Astrocyte (in vitro differentiated cells and primary cell): ENCODE data around the gene TEX36. TPM values are rescaled to one million over a fixed set of nuclear protein-coding genes. Genes with fewer than 3 reads are reported as not detected.
A peak's percentile ranks its signal among the peaks of the same experiment; 100 is the strongest.

Source experiments
- DNase-seq: peaks from one replicate; pipeline ENCODE4 v3.0.0-alpha.2; 2010; ENCODE audit warnings: low read depth
- FAIRE-seq: peaks from 2 replicates; lab custom pipeline; 2011; peaks lifted over from hg19 to GRCh38; lab: Jason Lieb, UNC
- H2AFZ ChIP-seq: 2 replicates; pipeline ENCODE4 v1.6.0; 2012; ENCODE audit warnings: low read depth, low read length, inconsistent platforms
- H3K27ac ChIP-seq: 2 replicates; pipeline ENCODE4 v1.5.1; 2011; ENCODE audit warnings: low read depth, low read length, inconsistent platforms
- H3K27me3 ChIP-seq: 2 replicates; pipeline ENCODE4 v1.6.0; 2011; ENCODE audit warnings: low read length, inconsistent platforms; ENCODE audit not compliant: insufficient read depth
- H3K36me3 ChIP-seq: 2 replicates; pipeline ENCODE4 v1.5.1; 2011; ENCODE audit warnings: low read length, inconsistent platforms; ENCODE audit not compliant: insufficient read depth
- H3K4me1 ChIP-seq: 2 replicates; pipeline ENCODE4 v1.5.1; 2011; ENCODE audit warnings: low read length, inconsistent platforms; ENCODE audit not compliant: insufficient read depth
- H3K4me2 ChIP-seq: 2 replicates; pipeline ENCODE4 v1.6.0; 2012; ENCODE audit warnings: low read length, inconsistent platforms
- H3K4me3 ChIP-seq: 2 replicates; pipeline ENCODE4 v1.5.1; 2011; ENCODE audit warnings: low read depth, mild to moderate bottlenecking, low read length, inconsistent platforms; ENCODE audit not compliant: insufficient read depth
- H3K79me2 ChIP-seq: 2 replicates; pipeline ENCODE4 v1.6.0; 2012; ENCODE audit warnings: mild to moderate bottlenecking, low read length, inconsistent platforms; ENCODE audit not compliant: insufficient read depth
- H3K9ac ChIP-seq: 2 replicates; pipeline ENCODE4 v1.6.0; 2012; ENCODE audit warnings: mild to moderate bottlenecking, low read length, inconsistent platforms
- H3K9me3 ChIP-seq: 2 replicates; pipeline ENCODE4 v1.5.1; 2012; ENCODE audit warnings: low read depth, mild to moderate bottlenecking, low read length, inconsistent platforms; ENCODE audit not compliant: insufficient read depth
- H4K20me1 ChIP-seq: 2 replicates; pipeline ENCODE4 v1.6.0; 2012; ENCODE audit warnings: low read length, inconsistent platforms; ENCODE audit not compliant: insufficient read depth
- H3K27ac Mint-ChIP-seq: one replicate; pipeline ENCODE4 v1.8.0; 2021; ENCODE audit warnings: mild to moderate bottlenecking, mixed read lengths; ENCODE audit not compliant: unreplicated experiment
- H3K27me3 Mint-ChIP-seq: one replicate; pipeline ENCODE4 v1.8.0; 2021; ENCODE audit warnings: low read depth, mixed read lengths; ENCODE audit not compliant: unreplicated experiment
- H3K36me3 Mint-ChIP-seq: one replicate; pipeline ENCODE4 v1.8.0; 2021; ENCODE audit warnings: low read depth, mixed read lengths; ENCODE audit not compliant: unreplicated experiment
- H3K4me1 Mint-ChIP-seq: one replicate; pipeline ENCODE4 v1.8.0; 2021; ENCODE audit warnings: low read depth, mixed read lengths; ENCODE audit not compliant: unreplicated experiment
- H3K4me3 Mint-ChIP-seq: one replicate; pipeline ENCODE4 v1.8.0; 2021; ENCODE audit warnings: mild to moderate bottlenecking, moderate library complexity, mixed read lengths; ENCODE audit not compliant: unreplicated experiment
- H3K9me3 Mint-ChIP-seq: one replicate; pipeline ENCODE4 v1.8.0; 2021; ENCODE audit warnings: mild to moderate bottlenecking, mixed read lengths; ENCODE audit not compliant: unreplicated experiment
- EZH2 ChIP-seq: IDR thresholded peaks from 2 replicates; pipeline ENCODE4 v1.6.1; 2012; ENCODE audit warnings: mild to moderate bottlenecking, low read length, inconsistent platforms; ENCODE audit not compliant: insufficient read depth
- total RNA-seq: library from RNA; stranded (reverse); gene quantifications from 2 replicates; pipeline ENCODE4 v1.2.1, GENCODE V29; 2021
- TF ChIP-seq, protein P1 (sequence below): IDR thresholded peaks from 2 replicates; pipeline ENCODE4 v1.5.1; 2011; ENCODE audit warnings: low read depth, mild to moderate bottlenecking, inconsistent platforms, low read length, moderate library complexity; ENCODE audit not compliant: insufficient read depth

The TEX36 gene
- total RNA-seq, 1 donor from 2014 or later: not detected

DNA sequence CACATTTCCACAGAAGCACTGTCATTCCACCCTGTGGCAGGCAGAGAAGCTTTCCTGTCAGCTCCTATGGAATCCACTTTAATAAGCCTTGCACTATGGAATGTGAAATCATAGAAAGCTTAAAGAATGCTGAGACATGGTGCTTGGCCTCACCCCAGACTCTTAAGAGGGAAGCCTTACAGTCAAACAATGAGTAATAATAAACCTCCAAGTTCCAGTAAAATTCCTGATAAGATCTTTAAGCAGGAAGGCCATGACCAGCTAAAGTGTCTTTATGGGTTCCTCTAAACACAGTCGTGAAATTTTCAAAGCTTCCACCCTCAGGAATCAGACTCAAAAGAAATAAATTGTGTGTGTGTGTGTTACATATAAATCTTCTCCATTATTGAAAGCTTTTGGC lies 11.9 kb upstream of the TEX36 start:
- FAIRE-seq (peak; percentile 60), DNase-seq (peak; percentile 95)
- H3K79me2 ChIP-seq: no peaks in the 10 kb centered on the region
- Mint-ChIP-seq H3K27ac (no peak overlapping the region), H3K4me3 (no peak overlapping the region), H3K27me3 (peaks cover 2% of the 10 kb centered on the region), H3K36me3 (no peaks in the 10 kb centered on the region), H3K9me3 (no peaks in the 10 kb centered on the region), H3K4me1 (no peaks in the 10 kb centered on the region)
- no peak for TF ChIP-seq EZH2
- TF ChIP-seq, protein P1, sequence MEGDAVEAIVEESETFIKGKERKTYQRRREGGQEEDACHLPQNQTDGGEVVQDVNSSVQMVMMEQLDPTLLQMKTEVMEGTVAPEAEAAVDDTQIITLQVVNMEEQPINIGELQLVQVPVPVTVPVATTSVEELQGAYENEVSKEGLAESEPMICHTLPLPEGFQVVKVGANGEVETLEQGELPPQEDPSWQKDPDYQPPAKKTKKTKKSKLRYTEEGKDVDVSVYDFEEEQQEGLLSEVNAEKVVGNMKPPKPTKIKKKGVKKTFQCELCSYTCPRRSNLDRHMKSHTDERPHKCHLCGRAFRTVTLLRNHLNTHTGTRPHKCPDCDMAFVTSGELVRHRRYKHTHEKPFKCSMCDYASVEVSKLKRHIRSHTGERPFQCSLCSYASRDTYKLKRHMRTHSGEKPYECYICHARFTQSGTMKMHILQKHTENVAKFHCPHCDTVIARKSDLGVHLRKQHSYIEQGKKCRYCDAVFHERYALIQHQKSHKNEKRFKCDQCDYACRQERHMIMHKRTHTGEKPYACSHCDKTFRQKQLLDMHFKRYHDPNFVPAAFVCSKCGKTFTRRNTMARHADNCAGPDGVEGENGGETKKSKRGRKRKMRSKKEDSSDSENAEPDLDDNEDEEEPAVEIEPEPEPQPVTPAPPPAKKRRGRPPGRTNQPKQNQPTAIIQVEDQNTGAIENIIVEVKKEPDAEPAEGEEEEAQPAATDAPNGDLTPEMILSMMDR: no peak
- H3K9me3 ChIP-seq: no peaks in the 10 kb centered on the region
- H4K20me1 ChIP-seq: no peaks in the 10 kb centered on the region
- H3K4me1 ChIP-seq: peaks cover 9% of the 10 kb centered on the region
- H3K36me3 ChIP-seq: no peaks in the 10 kb centered on the region
- H3K4me3 ChIP-seq: no peak overlapping the region
- H3K4me2 ChIP-seq: no peak overlapping the region
- no peak overlapping the region for H3K27ac ChIP-seq
- no peak overlapping the region for H2AFZ ChIP-seq
- no peaks in the 10 kb centered on the region for H3K27me3 ChIP-seq
- no peak overlapping the region for H3K9ac ChIP-seq

DNA sequence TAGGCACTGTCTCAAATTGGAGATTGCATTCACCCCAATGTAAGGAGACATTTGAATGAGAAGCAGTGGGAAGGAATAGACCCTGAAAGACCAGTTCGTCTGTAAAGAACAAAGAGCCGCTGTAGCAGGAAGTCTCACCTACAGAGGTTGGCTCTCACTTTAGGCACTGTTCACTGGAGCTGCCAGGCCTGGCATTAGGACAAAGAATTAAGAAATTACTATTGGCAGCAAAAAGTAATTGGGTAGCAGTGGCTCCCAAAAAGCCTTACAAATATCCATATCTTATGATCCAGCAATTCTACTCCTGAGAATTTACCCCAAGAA lies 10.5 kb upstream of the TEX36 start:
- Histone ChIP-seq H4K20me1 (no peaks in the 10 kb centered on the region), H3K9ac (no peak overlapping the region), H3K9me3 (no peaks in the 10 kb centered on the region), H3K79me2 (no peaks in the 10 kb centered on the region), H3K4me2 (no peak overlapping the region), H3K27ac (no peak overlapping the region), H3K27me3 (no peaks in the 10 kb centered on the region), H3K36me3 (no peaks in the 10 kb centered on the region), H2AFZ (no peak overlapping the region), H3K4me1 (peaks cover 9% of the 10 kb centered on the region), H3K4me3 (no peak overlapping the region)
- FAIRE-seq (no peak), DNase-seq (no peak)
- TF ChIP-seq, protein P1: no peak
- no peak for TF ChIP-seq EZH2
- H3K36me3 Mint-ChIP-seq: no peaks in the 10 kb centered on the region
- no peak overlapping the region for H3K27ac Mint-ChIP-seq
- no peaks in the 10 kb centered on the region for H3K4me1 Mint-ChIP-seq
- no peak overlapping the region for H3K4me3 Mint-ChIP-seq
- no peaks in the 10 kb centered on the region for H3K9me3 Mint-ChIP-seq
- H3K27me3 Mint-ChIP-seq: peaks cover 2% of the 10 kb centered on the region

DNA sequence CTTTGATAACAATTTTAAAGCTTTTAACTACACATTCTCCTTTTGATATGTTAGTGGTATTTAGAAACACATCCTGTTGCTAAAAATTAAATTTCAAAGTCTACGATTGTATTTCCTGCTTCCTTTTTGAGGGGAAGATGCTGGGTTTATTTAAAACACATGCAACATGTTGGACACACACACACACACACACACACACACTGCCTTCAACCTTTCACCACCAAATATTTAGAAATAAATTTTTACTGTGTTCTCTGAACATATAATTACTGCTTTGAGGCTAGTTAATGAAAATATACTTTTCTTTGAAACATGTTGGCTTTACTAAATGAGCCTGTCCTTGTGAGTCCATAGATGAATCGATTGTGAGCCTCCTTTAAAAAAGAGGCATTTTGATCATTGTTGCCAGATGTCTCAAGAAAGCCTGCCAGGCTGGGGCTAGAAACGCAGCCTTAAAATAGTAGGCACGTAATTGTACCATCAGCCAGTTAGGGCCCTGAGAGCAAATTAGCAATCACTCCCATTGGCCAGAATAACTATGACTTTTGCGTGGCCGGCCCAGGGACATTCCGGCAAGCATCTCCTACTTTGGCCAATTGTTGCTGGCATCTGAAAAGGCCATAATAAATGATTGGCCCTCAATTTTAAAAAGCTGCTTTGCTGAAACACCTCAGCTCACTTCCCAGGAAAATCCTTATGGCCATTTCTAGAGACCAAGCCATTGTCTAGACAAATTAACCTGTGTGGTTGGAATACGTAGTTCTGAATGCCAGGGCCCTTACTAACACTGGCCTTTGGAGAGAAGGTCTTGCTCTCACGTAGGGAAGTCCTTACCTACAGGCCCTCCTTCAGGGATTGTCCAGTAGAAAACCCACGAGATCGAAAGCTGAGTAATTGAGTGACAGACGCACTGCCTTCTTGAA lies 9.9 kb upstream of the TEX36 start:
- H3K27ac Mint-ChIP-seq: no peak overlapping the region
- no peaks in the 10 kb centered on the region for H3K9me3 Mint-ChIP-seq
- TF ChIP-seq, protein P1: no peak
- no peak for TF ChIP-seq EZH2
- no peak overlapping the region for H3K9ac ChIP-seq
- H3K4me1 ChIP-seq: peaks cover 9% of the 10 kb centered on the region
- H3K4me2 ChIP-seq: no peak overlapping the region
- H3K36me3 ChIP-seq: no peaks in the 10 kb centered on the region
- no peaks in the 10 kb centered on the region for H3K9me3 ChIP-seq
- no peak overlapping the region for H3K4me3 ChIP-seq
- DNase-seq (peak; percentile 62), FAIRE-seq (no peak)
- no peak overlapping the region for H2AFZ ChIP-seq
- H3K27me3 ChIP-seq: no peaks in the 10 kb centered on the region
- H3K27ac ChIP-seq: no peak overlapping the region
- H3K36me3 Mint-ChIP-seq: no peaks in the 10 kb centered on the region
- H3K27me3 Mint-ChIP-seq: peaks cover 2% of the 10 kb centered on the region
- H4K20me1 ChIP-seq: no peaks in the 10 kb centered on the region
- no peaks in the 10 kb centered on the region for H3K4me1 Mint-ChIP-seq
- H3K4me3 Mint-ChIP-seq: no peak overlapping the region
- no peaks in the 10 kb centered on the region for H3K79me2 ChIP-seq
